Measurements from ENCODE around the gene LYRM4. TPM values are rescaled to one million over a fixed set of nuclear protein-coding genes. Genes with fewer than 3 reads are reported as not detected.

The LYRM4 gene
- total RNA-seq, 4 donors from 2014 or later: 9.2 to 28.2 (median 14.2) TPM

DNA sequence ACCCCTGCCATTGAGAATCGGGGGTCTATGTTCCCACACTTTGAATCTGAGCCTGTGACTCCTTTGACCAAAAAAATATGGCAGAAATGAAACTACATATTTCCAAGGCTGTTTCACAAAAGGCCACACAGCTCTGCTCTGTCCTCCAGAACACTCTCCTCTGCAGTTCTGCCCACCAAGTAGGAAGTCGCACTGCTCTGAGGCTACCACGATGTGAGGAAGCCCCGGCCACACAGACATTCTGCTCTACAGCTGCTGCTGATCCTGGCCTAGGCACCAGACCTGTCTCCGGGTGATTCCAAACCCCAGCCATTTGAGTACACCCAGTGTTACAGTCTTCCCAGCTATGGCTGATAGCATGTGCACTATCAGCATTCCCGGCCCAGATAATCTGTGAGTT, 85.1 kb downstream of the LYRM4 start:
- no peak overlapping the region for H3K27ac ChIP-seq
- TF ChIP-seq, protein P1, sequence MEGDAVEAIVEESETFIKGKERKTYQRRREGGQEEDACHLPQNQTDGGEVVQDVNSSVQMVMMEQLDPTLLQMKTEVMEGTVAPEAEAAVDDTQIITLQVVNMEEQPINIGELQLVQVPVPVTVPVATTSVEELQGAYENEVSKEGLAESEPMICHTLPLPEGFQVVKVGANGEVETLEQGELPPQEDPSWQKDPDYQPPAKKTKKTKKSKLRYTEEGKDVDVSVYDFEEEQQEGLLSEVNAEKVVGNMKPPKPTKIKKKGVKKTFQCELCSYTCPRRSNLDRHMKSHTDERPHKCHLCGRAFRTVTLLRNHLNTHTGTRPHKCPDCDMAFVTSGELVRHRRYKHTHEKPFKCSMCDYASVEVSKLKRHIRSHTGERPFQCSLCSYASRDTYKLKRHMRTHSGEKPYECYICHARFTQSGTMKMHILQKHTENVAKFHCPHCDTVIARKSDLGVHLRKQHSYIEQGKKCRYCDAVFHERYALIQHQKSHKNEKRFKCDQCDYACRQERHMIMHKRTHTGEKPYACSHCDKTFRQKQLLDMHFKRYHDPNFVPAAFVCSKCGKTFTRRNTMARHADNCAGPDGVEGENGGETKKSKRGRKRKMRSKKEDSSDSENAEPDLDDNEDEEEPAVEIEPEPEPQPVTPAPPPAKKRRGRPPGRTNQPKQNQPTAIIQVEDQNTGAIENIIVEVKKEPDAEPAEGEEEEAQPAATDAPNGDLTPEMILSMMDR (IDR thresholded peaks at IDR 0.05): no peak
- no peak for TF ChIP-seq POLR2A (IDR thresholded peaks at IDR 0.05)
- H3K36me3 ChIP-seq: no peaks in the 10 kb centered on the region
- peaks cover 0 to 6% (median 0%) of the 10 kb centered on the region in 3 donors for H3K4me1 ChIP-seq
- H3K9me3 ChIP-seq: no peaks in the 10 kb centered on the region
- no peaks in the 10 kb centered on the region for H3K27me3 ChIP-seq
- intact Hi-C loops (cut with DNase I): no loop called here
- no peak for DNase-seq
- 86 to 94% methylated on average over 5 to 6 of the region's 6 CpGs for WGBS, 2 donors
- no peak overlapping the region for H3K4me3 ChIP-seq

- Histone ChIP-seq H3K4me1 (peaks cover 0 to 6% (median 0%) of the 10 kb centered on the region in 3 donors), H3K4me3 (no peak overlapping the region), H3K27ac (peak overlapping the region in 1 of 4 donors; percentile 26), H3K36me3 (no peaks in the 10 kb centered on the region), H3K9me3 (no peaks in the 10 kb centered on the region), H3K27me3 (no peaks in the 10 kb centered on the region)
- no peak for TF ChIP-seq POLR2A (IDR thresholded peaks at IDR 0.05)
- TF ChIP-seq, protein P1 (IDR thresholded peaks at IDR 0.05): peak in 1 of 6 experiments; percentile 28
- no peak for DNase-seq
- intact Hi-C loops (cut with DNase I): no loop called here
- WGBS, 2 donors: 66% methylated on average over 10 of the region's 10 CpGs
Measured at GRCh38 chr6:5174756-5175549, 85.8 kb downstream of the LYRM4 start.

GRCh38 chr6:5174244-5174643, 86.5 kb downstream of the LYRM4 start:
- H3K4me1 ChIP-seq: peaks cover 0 to 6% (median 0%) of the 10 kb centered on the region in 3 donors
- H3K4me3 ChIP-seq: peak overlapping the region in 1 of 4 donors; percentile 21
- H3K36me3 ChIP-seq: no peaks in the 10 kb centered on the region
- WGBS, 2 donors: 56% methylated on average over 6 of the region's 6 CpGs
- intact Hi-C loops (cut with DNase I): no loop called here
- peak overlapping the region in 1 of 4 donors; percentile 26 for H3K27ac ChIP-seq
- H3K27me3 ChIP-seq: no peaks in the 10 kb centered on the region
- TF ChIP-seq, protein P1 (IDR thresholded peaks at IDR 0.05): no peak
- no peak for TF ChIP-seq POLR2A (IDR thresholded peaks at IDR 0.05)
- no peak for DNase-seq
- no peaks in the 10 kb centered on the region for H3K9me3 ChIP-seq

- Histone ChIP-seq H3K27me3 (no peaks in the 10 kb centered on the region), H3K4me3 (peak overlapping the region in 1 of 4 donors; percentile 21), H3K27ac (peak overlapping the region in 1 of 4 donors; percentile 26), H3K4me1 (peaks cover 0 to 6% (median 0%) of the 10 kb centered on the region in 3 donors), H3K36me3 (no peaks in the 10 kb centered on the region), H3K9me3 (no peaks in the 10 kb centered on the region)
- intact Hi-C loops (cut with DNase I): no loop called here
- no peak for DNase-seq
- 91% methylated on average over 3 of the region's 3 CpGs for WGBS, 2 donors
- TF ChIP-seq, protein P1 (IDR thresholded peaks at IDR 0.05): no peak
- no peak for TF ChIP-seq POLR2A (IDR thresholded peaks at IDR 0.05)
Measured at GRCh38 chr6:5173810-5174209, 86.9 kb downstream of the LYRM4 start.

DNA sequence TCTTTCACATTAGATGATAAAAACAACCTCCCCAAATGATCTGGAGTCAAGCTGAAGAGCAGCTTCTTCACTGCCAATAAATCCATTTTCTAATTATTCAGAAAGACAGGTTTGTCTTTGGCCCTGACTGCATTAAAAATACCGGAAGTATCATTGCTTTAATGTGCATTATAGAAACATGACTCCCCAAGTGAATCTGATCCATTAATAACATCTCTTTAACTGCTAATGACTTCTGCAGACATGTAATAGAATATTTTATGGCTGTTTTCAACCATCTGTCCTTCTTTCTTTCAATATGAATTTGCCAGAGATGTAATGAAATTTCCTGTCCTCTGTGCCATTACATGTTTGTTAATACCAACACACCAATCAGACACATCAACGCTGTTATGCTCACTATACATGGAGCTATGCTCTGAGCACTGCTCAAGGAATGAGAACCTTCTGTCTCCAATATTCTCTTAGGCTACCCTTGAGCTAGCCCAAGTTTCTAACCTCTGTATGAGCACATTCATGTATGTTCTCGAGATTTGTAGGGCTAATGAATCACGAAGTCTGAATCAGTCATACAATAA, 87.8 kb downstream of the LYRM4 start:
- TF ChIP-seq, protein P1 (IDR thresholded peaks at IDR 0.05): no peak
- no peak for TF ChIP-seq POLR2A (IDR thresholded peaks at IDR 0.05)

More for the DNA sequence above, 87.8 kb downstream of the LYRM4 start:
- intact Hi-C loops (cut with DNase I): no loop called here
- Histone ChIP-seq H3K27me3 (no peaks in the 10 kb centered on the region), H3K36me3 (no peaks in the 10 kb centered on the region), H3K4me1 (peaks cover 0 to 6% (median 0%) of the 10 kb centered on the region in 3 donors), H3K9me3 (no peaks in the 10 kb centered on the region), H3K27ac (no peak overlapping the region), H3K4me3 (no peak overlapping the region)
- no peak for DNase-seq
- WGBS, 2 donors: 79 to 84% methylated on average over 4 of the region's 4 CpGs

Data from esophagus squamous epithelium (tissue), 5 donors.